HL-60 (cell line): ENCODE data around the gene DIPK2A.

Experiments used
- DNase-seq, 2 experiments: peaks; one replicate each; pipeline ENCODE4 v3.0.0-alpha.2; 2010 to 2020; ENCODE audit warnings: low read depth in 1 of 2, low spot score in 1 of 2
- H3K27ac ChIP-seq: fragments of 250-450 bp; sonication (Bioruptor Pico); replicated peaks from 2 replicates; pipeline ENCODE4 v1.5.1; 2020; ENCODE audit warnings: mild to moderate bottlenecking, moderate library complexity
- H3K27me3 ChIP-seq: fragments of 250-450 bp; sonication (Bioruptor Pico); 2 replicates; pipeline ENCODE4 v1.5.1; 2021; ENCODE audit warnings: mild to moderate bottlenecking, moderate library complexity; ENCODE audit not compliant: insufficient read depth, poor library complexity, severe bottlenecking
- H3K4me3 ChIP-seq: replicated peaks from 2 replicates; pipeline ENCODE4 v1.5.1; 2011; ENCODE audit warnings: mild to moderate bottlenecking, control low read depth, low read length; ENCODE audit not compliant: insufficient read depth
- GABPA ChIP-seq: IDR thresholded peaks from 2 replicates; pipeline ENCODE4 v1.6.1; 2012; ENCODE audit warnings: low read depth
- POLR2AphosphoS5 ChIP-seq: IDR thresholded peaks from 2 replicates; pipeline ENCODE4 v1.6.1; 2012; ENCODE audit warnings: low read depth
- REST ChIP-seq: IDR thresholded peaks from 2 replicates; pipeline ENCODE4 v1.6.1; 2012; ENCODE audit warnings: low read depth; ENCODE audit not compliant: insufficient replicate concordance
- SPI1 ChIP-seq: IDR thresholded peaks from 2 replicates; pipeline ENCODE4 v1.6.1; 2012; ENCODE audit warnings: low read depth, mild to moderate bottlenecking, borderline replicate concordance
- TF ChIP-seq, protein P1 (sequence below): IDR thresholded peaks from one replicate; pipeline ENCODE4 v1.5.1; 2011; ENCODE audit warnings: low read length, control low read depth, inconsistent platforms; ENCODE audit not compliant: insufficient read depth

DIPK2A gene

GRCh38 chr3:143950810-143951209, 20.8 kb upstream of the DIPK2A start:
- no peak overlapping the region for H3K4me3 ChIP-seq
- TF ChIP-seq REST (no peak), POLR2AphosphoS5 (no peak), GABPA (no peak), SPI1 (no peak)
- TF ChIP-seq, protein P1, sequence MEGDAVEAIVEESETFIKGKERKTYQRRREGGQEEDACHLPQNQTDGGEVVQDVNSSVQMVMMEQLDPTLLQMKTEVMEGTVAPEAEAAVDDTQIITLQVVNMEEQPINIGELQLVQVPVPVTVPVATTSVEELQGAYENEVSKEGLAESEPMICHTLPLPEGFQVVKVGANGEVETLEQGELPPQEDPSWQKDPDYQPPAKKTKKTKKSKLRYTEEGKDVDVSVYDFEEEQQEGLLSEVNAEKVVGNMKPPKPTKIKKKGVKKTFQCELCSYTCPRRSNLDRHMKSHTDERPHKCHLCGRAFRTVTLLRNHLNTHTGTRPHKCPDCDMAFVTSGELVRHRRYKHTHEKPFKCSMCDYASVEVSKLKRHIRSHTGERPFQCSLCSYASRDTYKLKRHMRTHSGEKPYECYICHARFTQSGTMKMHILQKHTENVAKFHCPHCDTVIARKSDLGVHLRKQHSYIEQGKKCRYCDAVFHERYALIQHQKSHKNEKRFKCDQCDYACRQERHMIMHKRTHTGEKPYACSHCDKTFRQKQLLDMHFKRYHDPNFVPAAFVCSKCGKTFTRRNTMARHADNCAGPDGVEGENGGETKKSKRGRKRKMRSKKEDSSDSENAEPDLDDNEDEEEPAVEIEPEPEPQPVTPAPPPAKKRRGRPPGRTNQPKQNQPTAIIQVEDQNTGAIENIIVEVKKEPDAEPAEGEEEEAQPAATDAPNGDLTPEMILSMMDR, result no peak
- H3K27ac ChIP-seq, result no peak overlapping the region
- no peaks in the 10 kb centered on the region for H3K27me3 ChIP-seq
- DNase-seq, result no peak

DNA sequence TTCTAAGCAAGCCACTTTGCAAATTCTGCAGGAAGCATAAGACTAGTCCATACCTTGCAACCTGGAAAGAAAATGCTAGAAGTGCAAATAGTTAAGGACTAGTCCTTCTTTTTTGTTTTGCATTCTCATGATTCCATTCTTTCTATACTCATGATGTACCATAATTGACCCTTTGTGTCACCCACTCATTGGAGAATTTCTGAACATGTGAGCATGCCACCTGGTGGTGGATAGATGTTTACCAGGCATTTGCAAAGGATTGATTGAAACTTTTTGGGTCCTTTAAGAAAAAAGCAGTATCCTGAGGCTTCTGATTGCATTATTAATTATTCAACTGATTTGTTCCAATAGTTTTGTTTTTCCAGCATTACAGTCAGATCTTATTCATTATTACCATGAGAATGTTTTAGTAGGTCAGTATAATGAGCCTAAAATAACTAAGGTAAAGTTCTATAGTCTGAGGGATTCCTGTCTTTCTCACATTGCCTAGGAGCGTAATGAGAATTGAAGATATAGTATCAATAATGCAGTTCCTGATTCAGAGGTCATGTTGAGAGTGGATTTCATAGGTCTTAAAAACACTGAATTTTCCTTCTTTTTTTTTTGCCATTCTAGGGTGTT, 20.2 kb upstream of the DIPK2A start:
- DNase-seq, result peak in 1 of 2 experiments; percentile 11
- Histone ChIP-seq H3K27me3 (no peaks in the 10 kb centered on the region), H3K27ac (no peak overlapping the region), H3K4me3 (no peak overlapping the region)
- TF ChIP-seq, protein P1, result peak; percentile 41
- no peak for TF ChIP-seq SPI1

GRCh38 chr3:143952569-143953072, 19.0 kb upstream of the DIPK2A start:
- no peak for DNase-seq
- TF ChIP-seq, protein P1, result no peak
- no peak for TF ChIP-seq GABPA
- no peak for TF ChIP-seq SPI1
- no peak for TF ChIP-seq REST
- no peak for TF ChIP-seq POLR2AphosphoS5
- no peak overlapping the region for H3K27ac ChIP-seq
- H3K27me3 ChIP-seq, result no peaks in the 10 kb centered on the region
- no peak overlapping the region for H3K4me3 ChIP-seq

DNA sequence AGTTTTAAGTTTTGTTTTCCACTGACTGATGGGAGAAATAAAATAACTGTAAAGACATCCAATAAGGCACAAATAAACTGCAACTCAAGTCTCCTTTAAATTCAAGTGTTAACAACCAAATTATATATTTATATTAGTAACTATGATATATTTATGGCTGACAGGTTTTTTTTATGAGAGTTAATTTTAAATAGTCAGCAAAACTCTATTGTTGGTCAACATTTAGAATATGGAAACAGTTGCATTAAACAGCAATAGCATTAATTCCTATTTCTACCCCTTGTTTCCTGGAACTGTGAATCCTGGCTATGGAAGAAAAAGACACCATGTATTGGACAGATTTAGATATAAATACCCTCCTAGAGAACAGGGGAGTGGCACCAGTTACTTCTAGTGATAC, 16.5 kb upstream of the DIPK2A start:
- TF ChIP-seq GABPA (no peak), SPI1 (no peak), POLR2AphosphoS5 (no peak), REST (no peak)
- TF ChIP-seq, protein P1, result no peak
- Histone ChIP-seq H3K4me3 (no peak overlapping the region), H3K27ac (no peak overlapping the region), H3K27me3 (no peaks in the 10 kb centered on the region)
- no peak for DNase-seq
